ENCODE data around the gene TMEM8B.

TMEM8B gene

GRCh38 chr9:35829084-35829763 lies at the start of gene TMEM8B:
Gene TMEM8B, plus strand, starts transcription at chr9:35829228. Its CDS starts 220 bp downstream, at chr9:35829448.
- DNase-seq (ENCODE audit: low spot score), result peak; percentile 97

GRCh38 chr9:35781066-35781465 lies 48.0 kb upstream of the TMEM8B start:
- DNase-seq (ENCODE audit: low spot score), result no peak

GRCh38 chr9:35783418-35783817 lies 45.6 kb upstream of the TMEM8B start:
- DNase-seq (ENCODE audit: low spot score), result no peak

- no peak for DNase-seq (ENCODE audit: low spot score)
These were observed 39.5 kb upstream of the TMEM8B start for GRCh38 chr9:35789541-35789940.

GRCh38 chr9:35790025-35790384 lies 39.0 kb upstream of the TMEM8B start:
- no peak for DNase-seq (ENCODE audit: low spot score)

GRCh38 chr9:35790385-35791296 lies 38.4 kb upstream of the TMEM8B start:
- peak; percentile 81 for DNase-seq (ENCODE audit: low spot score)

GRCh38 chr9:35791297-35791921 lies 37.6 kb upstream of the TMEM8B start, which contains the start of gene NPR2:
Gene NPR2, plus strand, starts transcription at chr9:35791591. Its CDS starts 818 bp downstream, at chr9:35792409.
- DNase-seq (ENCODE audit: low spot score), result peak; percentile 77

GRCh38 chr9:35792024-35792813 lies 36.8 kb upstream of the TMEM8B start:
- no peak for DNase-seq (ENCODE audit: low spot score)

GRCh38 chr9:35792826-35793225 lies 36.2 kb upstream of the TMEM8B start:
- DNase-seq (ENCODE audit: low spot score), result no peak

- no peak for DNase-seq (ENCODE audit: low spot score)
These were observed 35.6 kb upstream of the TMEM8B start for GRCh38 chr9:35793461-35793860.

GRCh38 chr9:35795695-35796094 lies 33.3 kb upstream of the TMEM8B start:
- DNase-seq (ENCODE audit: low spot score), result no peak

- no peak for DNase-seq (ENCODE audit: low spot score)
These were observed 31.5 kb upstream of the TMEM8B start for GRCh38 chr9:35797311-35798109.

- no peak for DNase-seq (ENCODE audit: low spot score)
These were observed 30.2 kb upstream of the TMEM8B start for GRCh38 chr9:35798658-35799374.

- no peak for DNase-seq (ENCODE audit: low spot score)
These were observed 28.5 kb upstream of the TMEM8B start for GRCh38 chr9:35800530-35800929.

GRCh38 chr9:35801328-35802128 lies 27.5 kb upstream of the TMEM8B start:
- DNase-seq (ENCODE audit: low spot score), result no peak

GRCh38 chr9:35806101-35806500 lies 22.9 kb upstream of the TMEM8B start:
- no peak for DNase-seq (ENCODE audit: low spot score)

- DNase-seq (ENCODE audit: low spot score), result no peak
These were observed 20.6 kb upstream of the TMEM8B start for GRCh38 chr9:35808433-35808832.

- DNase-seq (ENCODE audit: low spot score), result no peak
These were observed 18.9 kb upstream of the TMEM8B start for GRCh38 chr9:35810122-35810521.

- DNase-seq (ENCODE audit: low spot score), result no peak
These were observed 17.5 kb upstream of the TMEM8B start for GRCh38 chr9:35811381-35812024.

Measured in left forelimb (tissue), 1 donor.